Activated CD8-positive, alpha-beta T cell treated with anti-CD3 and anti-CD28 coated beads for 36 hours (primary cell): ENCODE results near the gene MAP3K4. TPM values are rescaled to one million over a fixed set of nuclear protein-coding genes. Genes with fewer than 3 reads are reported as not detected.
A peak's percentile ranks its signal among the peaks of the same experiment; 100 is the strongest.

Source experiments
- ATAC-seq: fragments of 200-7000 bp; cut with Tn5 transposase; one replicate; pipeline ENCODE4 v1.10.0; 2021; ENCODE audit warnings: mild to moderate bottlenecking, moderate library complexity
- CTCF ChIA-PET: fragments of 350-600 bp; sonication (Branson Sonifier 250); formaldehyde crosslinking; loops from one replicate; lab custom pipeline; 2021; ENCODE audit warnings: antibody characterized with exemption; lab: Charles Lee
- POLR2A ChIA-PET: fragments of 350-600 bp; sonication (Branson Sonifier 250); formaldehyde crosslinking; loops from one replicate; lab custom pipeline; 2021; ENCODE audit warnings: antibody characterized with exemption; lab: Charles Lee
- DNase-seq: peaks from one replicate; pipeline ENCODE4 v3.0.0-alpha.2; 2020
- H3K27ac Mint-ChIP-seq: one replicate; pipeline ENCODE4 v1.8.0; 2021; ENCODE audit warnings: mild to moderate bottlenecking, mixed read lengths
- H3K27me3 Mint-ChIP-seq: one replicate; pipeline ENCODE4 v1.8.0; 2021; ENCODE audit warnings: mixed read lengths
- H3K36me3 Mint-ChIP-seq: one replicate; pipeline ENCODE4 v1.8.0; 2021; ENCODE audit warnings: low read depth, mixed read lengths
- H3K4me1 Mint-ChIP-seq: one replicate; pipeline ENCODE4 v1.8.0; 2021; ENCODE audit warnings: low read depth, mixed read lengths
- H3K4me3 Mint-ChIP-seq: one replicate; pipeline ENCODE4 v1.8.0; 2021; ENCODE audit warnings: mild to moderate bottlenecking, moderate library complexity, mixed read lengths
- H3K9me3 Mint-ChIP-seq: one replicate; pipeline ENCODE4 v1.8.0; 2021; ENCODE audit warnings: mixed read lengths
- CTCF ChIP-seq: fragments of 200-600 bp; IDR thresholded peaks from one replicate; pipeline ENCODE4 v1.8.0; 2022; ENCODE audit warnings: antibody characterized with exemption, mild to moderate bottlenecking
- intact Hi-C: fragments of 100-400 bp; cut with micrococcal nuclease; formaldehyde crosslinking; loops from one replicate; pipeline ENCODE4 v1.10.0; 2022
- total RNA-seq, 2 experiments: library from RNA; stranded (reverse); gene quantifications; one replicate each; pipeline ENCODE4 v1.2.3, GENCODE V29; 2021

MAP3K4 gene
- total RNA-seq, 2 experiments from 2014 or later, result 31.3 to 48.7 TPM

GRCh38 chr6:161024364-161024920 lies 32.9 kb downstream of the MAP3K4 start:
- H3K36me3 Mint-ChIP-seq, result peaks cover 23% of the 10 kb centered on the region
- ATAC-seq, result no peak
- POLR2A ChIA-PET, result no interaction called here

GRCh38 chr6:161027385-161027784 lies 35.8 kb downstream of the MAP3K4 start:
- Mint-ChIP-seq H3K4me1 (peaks cover 48% of the 10 kb centered on the region), H3K27ac (no peak overlapping the region)

More at GRCh38 chr6:161024364-161024920, 32.9 kb downstream of the MAP3K4 start:
- no peaks in the 10 kb centered on the region for H3K9me3 Mint-ChIP-seq
- H3K4me1 Mint-ChIP-seq, result peaks cover 34% of the 10 kb centered on the region
- no peak overlapping the region for H3K4me3 Mint-ChIP-seq
- TF ChIP-seq CTCF, result no peak
- no peaks in the 10 kb centered on the region for H3K27me3 Mint-ChIP-seq
- no peak for DNase-seq
- intact Hi-C loops, result no loop called here
- CTCF ChIA-PET, result no interaction called here
- H3K27ac Mint-ChIP-seq, result no peak overlapping the region

GRCh38 chr6:161029195-161029809 lies 37.7 kb downstream of the MAP3K4 start:
- Mint-ChIP-seq H3K4me1 (peaks cover 47% of the 10 kb centered on the region), H3K4me3 (no peak overlapping the region), H3K36me3 (peaks cover 10% of the 10 kb centered on the region), H3K27me3 (no peaks in the 10 kb centered on the region), H3K9me3 (no peaks in the 10 kb centered on the region), H3K27ac (peak overlapping the region; percentile 59)
- ATAC-seq (peak; percentile 62), DNase-seq (peak; percentile 9)
- CTCF ChIA-PET, result interaction anchor here (1.0 kb wide), 1 partner anchor 11 kb away, joined by 3 read pairs; no protein-coding TSS in a partner anchor
- intact Hi-C loops, result no loop called here
- TF ChIP-seq CTCF, result no peak
- POLR2A ChIA-PET, result interaction anchor here (0.6 kb wide), 1 partner anchor 9 kb away, joined by 4 read pairs; no protein-coding TSS in a partner anchor

More at GRCh38 chr6:161027385-161027784, 35.8 kb downstream of the MAP3K4 start:
- ATAC-seq (no peak), DNase-seq (no peak)
- H3K9me3 Mint-ChIP-seq, result no peaks in the 10 kb centered on the region
- CTCF ChIA-PET, result interaction anchor here (0.9 to 1.5 kb wide), 2 partner anchors 11 to 34 kb away, joined by 3 read pairs; no protein-coding TSS in a partner anchor
- H3K4me3 Mint-ChIP-seq, result no peak overlapping the region
- POLR2A ChIA-PET, result interaction anchor here (0.8 kb wide), 1 partner anchor 11 kb away, joined by 3 read pairs; no protein-coding TSS in a partner anchor
- H3K27me3 Mint-ChIP-seq, result no peaks in the 10 kb centered on the region
- intact Hi-C loops, result no loop called here
- peaks cover 15% of the 10 kb centered on the region for H3K36me3 Mint-ChIP-seq
- TF ChIP-seq CTCF, result no peak

GRCh38 chr6:161031721-161032495 lies 40.3 kb downstream of the MAP3K4 start:
- peaks cover 45% of the 10 kb centered on the region for H3K4me1 Mint-ChIP-seq
- no peak overlapping the region for H3K27ac Mint-ChIP-seq
- ChIA-PET POLR2A (interaction anchor here (1.2 kb wide), 1 partner anchor 40 kb away, joined by 3 read pairs; the partner anchor contains the start of gene MAP3K4), CTCF (no interaction called here)
- no peaks in the 10 kb centered on the region for H3K27me3 Mint-ChIP-seq
- no peak for TF ChIP-seq CTCF
- peaks cover 7% of the 10 kb centered on the region for H3K36me3 Mint-ChIP-seq
- ATAC-seq (no peak), DNase-seq (no peak)
- no peak overlapping the region for H3K4me3 Mint-ChIP-seq
- intact Hi-C loops, result no loop called here
- no peaks in the 10 kb centered on the region for H3K9me3 Mint-ChIP-seq
